HG03280 (cell line): ENCODE measurements around the gene CCDC88B.
"Not testable (repeated sequence)": the region's sequence is repeated elsewhere in the genome, so short reads cannot be mapped to it uniquely, and the experiment has no call there.

Source experiments
- ATAC-seq: cut with Tn5 transposase; IDR thresholded peaks from one replicate; pipeline ENCODE4 v1.9.1; 2021; ENCODE audit warnings: mild to moderate bottlenecking, moderate library complexity; ENCODE audit not compliant: unreplicated experiment

Gene CCDC88B

DNA sequence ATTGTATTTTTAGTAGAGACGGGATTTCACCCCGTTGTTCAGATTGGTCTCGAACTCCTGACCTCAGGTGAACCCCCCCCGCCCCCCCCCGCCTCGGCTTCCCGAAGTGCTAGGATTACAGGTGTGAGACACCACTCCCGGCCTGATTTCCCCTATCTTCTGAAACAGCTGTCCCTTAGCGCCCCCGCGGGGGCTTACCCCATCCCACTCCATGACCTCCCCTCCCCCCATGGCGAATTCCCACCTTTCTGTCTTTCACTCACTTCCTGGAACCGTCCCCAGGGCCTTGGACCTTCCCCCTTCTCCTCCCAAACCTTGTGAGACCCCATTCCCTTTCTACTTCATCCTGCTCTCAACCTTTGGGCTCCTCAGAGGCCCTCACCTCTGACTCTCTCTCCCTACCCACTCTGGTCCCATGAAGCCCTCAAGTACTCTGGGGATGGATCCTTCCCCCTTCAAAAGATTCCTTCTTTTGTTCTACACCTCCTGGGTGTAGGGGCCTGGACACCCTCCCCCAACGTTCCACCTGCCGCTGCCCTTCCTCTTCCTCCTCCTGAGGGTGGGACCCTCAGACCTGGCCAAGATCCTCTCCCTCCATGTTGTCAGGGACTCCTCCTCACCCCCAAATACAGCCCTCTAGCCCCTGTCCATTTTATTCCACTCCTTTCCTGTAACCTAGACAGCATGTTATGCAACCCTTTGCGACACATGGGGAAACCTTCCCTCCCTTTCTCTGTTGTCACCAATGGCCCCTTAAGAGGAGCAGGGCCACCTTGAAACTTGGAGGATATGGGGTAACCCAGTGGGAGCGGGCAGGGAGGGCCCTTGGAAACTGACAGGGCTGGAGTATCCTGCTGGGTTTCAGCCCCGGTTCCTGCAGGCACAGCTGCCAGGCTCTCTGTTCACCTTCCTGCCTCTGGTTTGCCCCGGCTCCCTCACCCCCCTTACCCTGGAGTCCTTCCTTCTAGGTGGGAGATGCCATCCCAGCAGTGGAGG, 20.9 kb upstream of the CCDC88B start:
- ATAC-seq: no peak

DNA sequence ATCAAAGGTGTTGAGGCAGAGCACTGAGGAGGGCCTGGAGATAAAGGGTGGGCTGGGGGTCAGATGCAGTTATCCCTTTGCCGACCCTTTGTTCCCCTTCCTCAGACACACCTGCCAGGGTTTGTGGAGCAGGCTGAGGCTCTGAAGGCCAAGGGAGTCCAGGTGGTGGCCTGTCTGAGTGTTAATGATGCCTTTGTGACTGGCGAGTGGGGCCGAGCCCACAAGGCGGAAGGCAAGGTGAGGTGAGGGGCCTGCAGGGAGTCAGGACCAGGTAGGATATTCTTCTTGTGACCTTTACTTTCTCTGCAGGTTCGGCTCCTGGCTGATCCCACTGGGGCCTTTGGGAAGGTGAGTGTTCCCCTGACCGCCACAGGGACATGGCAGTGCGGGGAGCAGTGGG, 19.4 kb upstream of the CCDC88B start:
- no peak for ATAC-seq

DNA sequence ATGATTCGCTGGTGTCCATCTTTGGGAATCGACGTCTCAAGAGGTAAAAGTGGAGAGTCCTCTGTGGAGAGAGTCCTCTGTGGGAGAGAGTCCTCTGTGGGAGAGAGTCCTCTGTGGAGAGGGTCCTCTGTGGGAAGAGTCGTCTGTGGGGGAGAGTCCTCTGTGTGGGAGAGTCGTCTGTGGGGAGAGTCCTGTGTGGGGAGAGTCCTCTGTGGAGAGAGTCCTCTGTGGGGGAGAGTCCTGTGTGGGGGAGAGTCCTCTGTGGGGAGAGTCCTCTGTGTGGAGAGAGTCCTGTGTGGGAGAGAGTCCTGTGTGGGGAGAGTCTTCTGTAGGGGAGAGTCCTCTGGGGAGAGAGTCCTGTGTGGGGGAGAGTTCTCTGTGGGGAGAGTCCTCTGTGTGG, 19.0 kb upstream of the CCDC88B start:
- no peak for ATAC-seq

GRCh38 chr11:64321533-64321932, 18.5 kb upstream of the CCDC88B start:
- no peak for ATAC-seq

DNA sequence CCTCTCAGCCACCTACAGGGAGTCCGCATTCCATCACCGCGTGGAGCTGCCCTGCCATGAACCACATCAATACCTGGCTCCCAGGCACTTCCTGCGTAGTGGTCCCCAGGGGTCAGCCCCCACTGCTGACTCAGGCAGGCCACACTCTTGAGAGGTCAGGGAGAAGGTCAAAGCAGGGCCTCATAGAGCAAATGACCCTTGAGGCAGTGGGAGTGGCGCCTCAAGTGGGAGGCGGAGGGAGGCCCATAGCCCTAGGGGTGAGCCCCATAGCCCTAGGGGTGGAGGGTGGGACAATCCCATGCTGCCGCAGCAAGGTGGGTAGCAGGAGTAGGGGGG, 17.1 kb upstream of the CCDC88B start:
- no peak for ATAC-seq

DNA sequence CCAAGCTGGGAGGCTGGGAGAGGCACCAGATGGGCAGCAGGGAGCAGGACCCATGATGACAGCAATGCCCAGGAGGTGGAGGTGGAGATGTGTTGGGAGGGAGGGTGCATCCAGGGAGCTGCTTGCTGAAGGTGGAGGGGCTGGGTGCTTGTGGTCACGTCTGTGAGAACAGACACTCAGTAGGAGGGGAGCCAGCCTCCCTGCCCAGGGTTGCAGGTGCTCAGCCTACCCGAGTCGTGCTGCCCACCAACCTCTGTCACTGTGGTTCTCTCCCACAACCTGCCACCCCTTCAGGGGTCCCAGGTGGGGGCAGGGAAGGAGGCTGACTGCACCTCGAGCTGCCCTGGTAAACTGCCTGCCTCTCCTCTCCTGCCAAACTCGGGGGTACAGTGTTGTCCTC, 16.6 kb upstream of the CCDC88B start:
- ATAC-seq: no peak

DNA sequence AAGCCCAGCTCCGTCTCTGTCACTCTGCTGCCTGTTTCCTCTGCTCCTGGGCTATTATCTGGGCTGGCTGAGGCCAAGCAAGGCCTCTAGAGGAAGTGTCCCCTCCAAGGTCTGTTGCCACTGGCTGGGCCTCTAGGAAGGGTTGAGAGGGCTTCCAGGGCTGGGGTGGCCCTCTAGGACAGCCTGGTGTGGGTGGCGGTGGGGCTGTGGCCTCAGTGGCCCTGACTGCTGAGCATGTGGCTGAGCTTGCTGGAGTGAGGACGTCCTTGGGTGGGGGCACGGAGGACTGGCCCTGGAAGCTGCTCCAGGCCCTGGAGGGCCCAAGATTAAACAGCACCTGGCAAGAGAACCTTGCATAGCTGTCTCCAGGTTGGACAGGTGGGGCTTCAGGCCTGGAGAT, 16.0 kb upstream of the CCDC88B start:
- not testable (repeated sequence) for ATAC-seq

- ATAC-seq: no peak
Measured at GRCh38 chr11:64324692-64325469, 15.1 kb upstream of the CCDC88B start.

GRCh38 chr11:64327375-64327774, 12.6 kb upstream of the CCDC88B start:
- ATAC-seq: no peak

GRCh38 chr11:64327993-64328392, 12.0 kb upstream of the CCDC88B start:
- no peak for ATAC-seq

GRCh38 chr11:64330888-64331287, 9.1 kb upstream of the CCDC88B start:
- no peak for ATAC-seq

GRCh38 chr11:64331569-64332371, 8.2 kb upstream of the CCDC88B start:
- peak; percentile 57 for ATAC-seq

DNA sequence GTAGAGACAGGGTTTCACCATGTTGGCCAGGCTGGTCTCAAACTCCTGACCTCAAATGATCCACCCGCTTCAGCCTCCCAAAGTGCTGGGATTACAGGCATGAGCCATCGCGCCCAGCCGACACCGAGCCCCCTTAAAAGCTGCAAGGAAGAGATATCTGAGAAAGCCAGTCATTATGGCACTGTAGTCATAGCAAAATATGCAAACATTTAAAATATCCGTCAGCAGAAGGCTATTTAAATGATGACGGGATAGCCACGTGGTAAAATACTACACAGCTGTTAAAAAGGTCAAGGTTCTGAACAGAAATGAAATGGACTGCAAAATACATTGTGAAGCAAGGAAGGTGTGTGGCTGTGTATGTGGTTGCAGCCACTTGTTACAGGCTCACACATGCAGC, 6.4 kb upstream of the CCDC88B start:
- ATAC-seq: no peak

- peak; percentile 72 for ATAC-seq
Measured at GRCh38 chr11:64334764-64335735, 5.0 kb upstream of the CCDC88B start.

- ATAC-seq: no peak
Measured at GRCh38 chr11:64337538-64338249, 2.3 kb upstream of the CCDC88B start.

GRCh38 chr11:64338716-64339115, 1.3 kb upstream of the CCDC88B start:
- no peak for ATAC-seq

GRCh38 chr11:64339286-64339685, 718 bp upstream of the CCDC88B start:
- ATAC-seq: no peak

GRCh38 chr11:64340671-64341335, 799 bp downstream of the CCDC88B start:
- peak; percentile 44 for ATAC-seq

GRCh38 chr11:64341429-64341828, 1.4 kb downstream of the CCDC88B start:
- ATAC-seq: no peak
